Measurements from ENCODE around the gene PRSS56. TPM values are rescaled to one million over a fixed set of nuclear protein-coding genes. Genes with fewer than 3 reads are reported as not detected.

Gene PRSS56
- total and polyA plus RNA-seq, 4 donors: not detected

DNA sequence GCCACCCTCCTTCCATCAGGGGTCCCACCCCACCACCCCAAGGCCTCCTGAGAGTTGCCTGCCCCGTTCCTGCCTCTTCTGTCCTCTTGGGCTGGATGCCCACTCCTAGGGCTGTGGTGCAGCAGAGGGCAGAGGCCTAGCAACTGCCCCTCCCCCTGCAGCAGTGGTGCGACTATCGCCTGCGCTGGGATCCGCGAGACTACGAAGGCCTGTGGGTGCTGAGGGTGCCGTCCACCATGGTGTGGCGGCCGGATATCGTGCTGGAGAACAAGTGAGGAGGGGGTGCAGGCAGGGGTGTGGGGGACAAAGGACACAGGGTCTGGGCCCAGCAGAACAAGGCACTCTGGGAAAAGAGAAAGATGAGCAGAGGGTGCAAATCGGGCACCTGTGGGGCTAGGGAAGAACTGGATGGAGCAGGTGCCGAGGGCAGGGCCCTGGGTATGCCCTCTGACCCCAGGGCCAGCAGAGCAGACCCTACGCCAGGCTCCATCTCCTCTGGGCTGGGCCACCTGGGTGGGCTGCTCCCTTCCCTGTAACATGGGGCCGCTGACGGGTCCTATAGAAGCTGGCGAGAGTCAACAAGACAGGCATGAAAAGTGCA is 20.4 kb downstream of the PRSS56 start:
- H3K27ac ChIP-seq (ENCODE audit: low read depth in 1 of 2, low read length in 2 of 2): no peak overlapping the region
- WGBS, 2 donors: 79 to 82% methylated on average over 17 of the region's 17 CpGs
- ATAC-seq (ENCODE audit: low FRiP score): no peak
- no peaks in the 10 kb centered on the region for H3K4me1 ChIP-seq (ENCODE audit: control insufficient read depth in 1 of 2, insufficient read depth in 2 of 2, low read length in 2 of 2)
- H3K27me3 ChIP-seq (ENCODE audit: control insufficient read depth in 1 of 2, insufficient read depth in 2 of 2, low read length in 1 of 2): no peaks in the 10 kb centered on the region
- no peaks in the 10 kb centered on the region for H3K36me3 ChIP-seq (ENCODE audit: control insufficient read depth in 1 of 2, insufficient read depth in 2 of 2, low read length in 1 of 2)
- H3K4me3 ChIP-seq (ENCODE audit: low read length in 2 of 2): no peak overlapping the region
- intact Hi-C loops (cut with DNase I): no loop called here
- peaks cover 5% of the 10 kb centered on the region for H3K9me3 ChIP-seq (ENCODE audit: control insufficient read depth, low read length)
- peak in 1 of 2 donors; percentile 49 for DNase-seq

DNA sequence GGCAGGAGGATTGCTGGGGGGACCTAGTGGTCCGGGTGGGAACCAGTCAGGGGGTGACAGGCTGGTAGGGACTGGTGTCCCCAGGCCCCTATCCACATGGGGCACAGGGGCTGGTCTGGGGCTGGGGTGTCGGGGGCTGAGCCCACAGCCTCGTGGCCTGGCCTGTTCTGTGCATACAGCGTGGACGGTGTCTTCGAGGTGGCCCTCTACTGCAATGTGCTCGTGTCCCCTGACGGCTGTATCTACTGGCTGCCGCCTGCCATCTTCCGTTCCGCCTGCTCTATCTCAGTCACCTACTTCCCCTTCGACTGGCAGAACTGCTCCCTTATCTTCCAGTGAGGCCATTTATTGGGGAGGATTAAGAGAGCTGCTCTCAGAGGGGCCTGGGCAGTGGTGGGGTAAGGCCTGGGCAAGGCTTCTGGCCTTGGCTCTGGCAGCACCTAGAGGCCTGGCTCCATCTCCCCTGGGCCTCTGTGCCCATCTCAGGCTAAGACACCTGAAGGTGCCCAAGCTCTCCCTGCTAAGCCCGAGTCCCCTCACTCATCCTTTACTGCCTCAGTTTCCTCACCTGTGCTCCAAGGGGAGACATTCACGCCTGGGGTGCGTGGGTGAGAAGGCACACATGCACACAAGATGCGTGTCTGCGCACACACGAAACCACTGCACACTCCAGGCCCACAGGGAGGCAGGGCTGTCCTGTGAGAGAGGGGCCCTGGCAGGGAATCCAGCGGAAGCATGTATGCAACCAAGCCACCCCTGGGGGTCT is 21.2 kb downstream of the PRSS56 start:
- WGBS, 2 donors: 72 to 80% methylated on average over 19 of the region's 19 CpGs
- no peak overlapping the region for H3K27ac ChIP-seq (ENCODE audit: low read depth in 1 of 2, low read length in 2 of 2)
- no peaks in the 10 kb centered on the region for H3K27me3 ChIP-seq (ENCODE audit: control insufficient read depth in 1 of 2, insufficient read depth in 2 of 2, low read length in 1 of 2)
- H3K4me1 ChIP-seq (ENCODE audit: control insufficient read depth in 1 of 2, insufficient read depth in 2 of 2, low read length in 2 of 2): no peaks in the 10 kb centered on the region
- DNase-seq: peak in 1 of 2 donors; percentile 59
- peaks cover 1% of the 10 kb centered on the region for H3K9me3 ChIP-seq (ENCODE audit: control insufficient read depth, low read length)
- H3K4me3 ChIP-seq (ENCODE audit: low read length in 2 of 2): no peak overlapping the region
- H3K36me3 ChIP-seq (ENCODE audit: control insufficient read depth in 1 of 2, insufficient read depth in 2 of 2, low read length in 1 of 2): no peaks in the 10 kb centered on the region
- intact Hi-C loops (cut with DNase I): no loop called here
- no peak for ATAC-seq (ENCODE audit: low FRiP score)

DNA sequence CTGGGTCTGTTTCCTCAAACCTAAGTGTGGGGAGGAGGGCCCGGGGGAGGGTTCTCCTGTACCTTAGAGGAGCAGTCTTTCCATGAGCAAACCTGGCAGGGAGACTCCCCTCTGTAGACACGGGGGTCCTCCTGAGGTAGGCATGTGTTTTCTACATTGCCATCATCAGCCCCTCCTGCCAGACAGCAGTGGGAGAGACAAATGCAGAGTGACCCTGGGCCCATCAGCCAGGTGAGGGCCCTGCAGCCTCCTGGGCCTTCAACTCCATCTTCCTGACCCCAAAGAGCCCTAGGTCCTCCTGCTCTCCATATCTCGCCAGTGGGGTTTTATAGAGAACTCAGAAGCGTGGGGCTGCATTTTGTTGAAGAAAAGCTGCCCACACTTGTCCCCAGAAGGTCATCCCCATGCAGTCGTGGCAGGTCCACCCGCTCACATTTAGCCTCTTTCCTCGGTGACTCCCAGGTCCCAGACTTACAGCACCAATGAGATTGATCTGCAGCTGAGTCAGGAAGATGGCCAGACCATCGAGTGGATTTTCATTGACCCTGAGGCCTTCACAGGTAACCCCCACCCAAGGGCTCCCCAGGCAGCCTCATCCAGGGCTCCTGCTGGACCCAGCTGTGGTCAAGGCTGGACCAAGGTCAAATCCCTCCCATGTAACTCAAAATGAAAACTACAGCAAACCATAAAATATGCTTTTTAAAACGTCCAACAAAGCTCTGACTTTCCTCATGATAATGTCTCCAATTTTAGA is 21.9 kb downstream of the PRSS56 start:
- Histone ChIP-seq H3K27ac (ENCODE audit: low read depth in 1 of 2, low read length in 2 of 2) (no peak overlapping the region), H3K27me3 (ENCODE audit: control insufficient read depth in 1 of 2, insufficient read depth in 2 of 2, low read length in 1 of 2) (no peaks in the 10 kb centered on the region), H3K9me3 (ENCODE audit: control insufficient read depth, low read length) (no peaks in the 10 kb centered on the region), H3K4me3 (ENCODE audit: low read length in 2 of 2) (no peak overlapping the region), H3K36me3 (ENCODE audit: control insufficient read depth in 1 of 2, insufficient read depth in 2 of 2, low read length in 1 of 2) (no peaks in the 10 kb centered on the region), H3K4me1 (ENCODE audit: control insufficient read depth in 1 of 2, insufficient read depth in 2 of 2, low read length in 2 of 2) (no peaks in the 10 kb centered on the region)
- WGBS, 2 donors: 58 to 62% methylated on average over 9 of the region's 9 CpGs
- ATAC-seq (ENCODE audit: low FRiP score) (no peak), DNase-seq (peak in 1 of 2 donors; percentile 37)
- intact Hi-C loops (cut with DNase I): no loop called here

DNA sequence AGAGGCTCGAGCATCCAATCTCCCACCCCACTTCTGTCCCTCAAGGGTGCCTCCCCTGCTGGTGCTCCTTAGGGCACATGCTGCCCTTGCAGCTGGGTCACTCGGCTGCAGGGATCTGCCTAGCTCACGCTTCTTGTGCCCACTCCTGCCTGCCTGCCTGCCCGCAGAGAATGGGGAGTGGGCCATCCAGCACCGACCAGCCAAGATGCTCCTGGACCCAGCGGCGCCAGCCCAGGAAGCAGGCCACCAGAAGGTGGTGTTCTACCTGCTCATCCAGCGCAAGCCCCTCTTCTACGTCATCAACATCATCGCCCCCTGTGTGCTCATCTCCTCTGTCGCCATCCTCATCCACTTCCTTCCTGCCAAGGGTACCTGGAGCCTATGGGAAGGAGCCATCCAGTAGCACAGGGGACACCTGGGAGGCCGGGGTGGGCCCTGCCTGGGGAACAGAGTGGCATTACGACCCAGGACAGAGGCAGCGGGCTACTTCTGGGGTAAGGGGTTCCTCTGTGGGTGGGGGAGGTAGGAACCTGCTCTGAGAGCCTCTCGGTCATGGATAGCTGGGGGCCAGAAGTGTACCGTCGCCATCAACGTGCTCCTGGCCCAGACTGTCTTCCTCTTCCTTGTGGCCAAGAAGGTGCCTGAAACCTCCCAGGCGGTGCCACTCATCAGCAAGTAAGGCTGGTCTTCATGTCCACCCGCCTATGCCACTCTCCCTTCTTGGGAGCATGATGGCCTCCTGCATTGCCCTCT is 22.7 kb downstream of the PRSS56 start:
- Histone ChIP-seq H3K27ac (ENCODE audit: low read depth in 1 of 2, low read length in 2 of 2) (no peak overlapping the region), H3K4me1 (ENCODE audit: control insufficient read depth in 1 of 2, insufficient read depth in 2 of 2, low read length in 2 of 2) (no peaks in the 10 kb centered on the region), H3K9me3 (ENCODE audit: control insufficient read depth, low read length) (no peaks in the 10 kb centered on the region), H3K4me3 (ENCODE audit: low read length in 2 of 2) (no peak overlapping the region), H3K27me3 (ENCODE audit: control insufficient read depth in 1 of 2, insufficient read depth in 2 of 2, low read length in 1 of 2) (no peaks in the 10 kb centered on the region), H3K36me3 (ENCODE audit: control insufficient read depth in 1 of 2, insufficient read depth in 2 of 2, low read length in 1 of 2) (no peaks in the 10 kb centered on the region)
- peak in 1 of 2 donors; percentile 53 for DNase-seq
- intact Hi-C loops (cut with DNase I): no loop called here
- no peak for ATAC-seq (ENCODE audit: low FRiP score)
- 86 to 88% methylated on average over 20 of the region's 20 CpGs for WGBS, 2 donors

DNA sequence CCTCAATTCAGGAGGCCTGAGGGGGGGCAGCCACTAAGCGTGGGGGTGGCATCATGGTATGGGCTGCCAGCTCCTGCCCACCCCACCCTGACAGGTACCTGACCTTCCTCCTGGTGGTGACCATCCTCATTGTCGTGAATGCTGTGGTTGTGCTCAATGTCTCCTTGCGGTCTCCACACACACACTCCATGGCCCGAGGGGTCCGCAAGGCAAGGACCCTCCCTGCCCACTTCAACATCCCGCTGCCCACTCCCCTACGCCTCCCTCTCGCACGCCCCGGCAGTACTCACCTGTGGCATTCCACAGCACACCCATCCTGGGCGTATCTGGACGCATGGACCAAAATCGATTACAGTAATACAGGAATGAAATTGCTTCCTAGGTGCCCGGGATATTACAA is 23.3 kb downstream of the PRSS56 start:
- Histone ChIP-seq H3K27me3 (ENCODE audit: control insufficient read depth in 1 of 2, insufficient read depth in 2 of 2, low read length in 1 of 2) (no peaks in the 10 kb centered on the region), H3K27ac (ENCODE audit: low read depth in 1 of 2, low read length in 2 of 2) (no peak overlapping the region), H3K36me3 (ENCODE audit: control insufficient read depth in 1 of 2, insufficient read depth in 2 of 2, low read length in 1 of 2) (no peaks in the 10 kb centered on the region), H3K4me3 (ENCODE audit: low read length in 2 of 2) (no peak overlapping the region), H3K4me1 (ENCODE audit: control insufficient read depth in 1 of 2, insufficient read depth in 2 of 2, low read length in 2 of 2) (no peaks in the 10 kb centered on the region), H3K9me3 (ENCODE audit: control insufficient read depth, low read length) (no peaks in the 10 kb centered on the region)
- ATAC-seq (ENCODE audit: low FRiP score): no peak
- 88 to 91% methylated on average over 14 of the region's 14 CpGs for WGBS, 2 donors
- intact Hi-C loops (cut with DNase I): no loop called here
- no peak for DNase-seq

DNA sequence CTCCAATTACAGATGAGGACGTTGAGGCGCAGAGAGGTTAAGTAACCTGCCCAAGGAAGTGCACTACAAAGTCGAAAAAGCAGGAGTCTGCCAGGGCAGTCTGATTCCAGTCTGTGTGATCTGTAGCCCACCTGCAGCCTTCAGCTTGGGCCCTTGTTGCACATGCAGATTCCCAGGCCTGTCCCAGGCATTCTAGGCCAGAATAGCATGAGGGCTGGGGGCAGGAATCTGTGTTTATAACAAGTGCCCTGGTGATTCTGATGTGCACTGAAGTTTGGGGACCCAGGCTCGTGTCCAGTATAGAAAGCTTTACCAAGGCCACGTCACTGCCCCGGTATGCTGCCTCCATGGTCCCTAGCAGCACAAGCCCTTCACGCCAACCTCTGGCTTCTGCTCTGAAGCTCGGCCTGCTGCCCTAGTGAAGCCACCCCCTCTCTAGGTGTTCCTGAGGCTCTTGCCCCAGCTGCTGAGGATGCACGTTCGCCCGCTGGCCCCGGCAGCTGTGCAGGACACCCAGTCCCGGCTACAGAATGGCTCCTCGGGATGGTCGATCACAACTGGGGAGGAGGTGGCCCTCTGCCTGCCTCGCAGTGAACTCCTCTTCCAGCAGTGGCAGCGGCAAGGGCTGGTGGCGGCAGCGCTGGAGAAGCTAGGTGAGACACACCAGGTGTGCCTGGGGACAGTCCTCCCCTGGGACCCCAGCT is 23.9 kb downstream of the PRSS56 start:
- ATAC-seq (ENCODE audit: low FRiP score): no peak
- H3K27ac ChIP-seq (ENCODE audit: low read depth in 1 of 2, low read length in 2 of 2): no peak overlapping the region
- no peaks in the 10 kb centered on the region for H3K9me3 ChIP-seq (ENCODE audit: control insufficient read depth, low read length)
- no peaks in the 10 kb centered on the region for H3K4me1 ChIP-seq (ENCODE audit: control insufficient read depth in 1 of 2, insufficient read depth in 2 of 2, low read length in 2 of 2)
- no peaks in the 10 kb centered on the region for H3K36me3 ChIP-seq (ENCODE audit: control insufficient read depth in 1 of 2, insufficient read depth in 2 of 2, low read length in 1 of 2)
- WGBS, 2 donors: 92 to 93% methylated on average over 19 of the region's 19 CpGs
- no peaks in the 10 kb centered on the region for H3K27me3 ChIP-seq (ENCODE audit: control insufficient read depth in 1 of 2, insufficient read depth in 2 of 2, low read length in 1 of 2)
- no peak overlapping the region for H3K4me3 ChIP-seq (ENCODE audit: low read length in 2 of 2)
- peak in 1 of 2 donors; percentile 59 for DNase-seq
- intact Hi-C loops (cut with DNase I): no loop called here

DNA sequence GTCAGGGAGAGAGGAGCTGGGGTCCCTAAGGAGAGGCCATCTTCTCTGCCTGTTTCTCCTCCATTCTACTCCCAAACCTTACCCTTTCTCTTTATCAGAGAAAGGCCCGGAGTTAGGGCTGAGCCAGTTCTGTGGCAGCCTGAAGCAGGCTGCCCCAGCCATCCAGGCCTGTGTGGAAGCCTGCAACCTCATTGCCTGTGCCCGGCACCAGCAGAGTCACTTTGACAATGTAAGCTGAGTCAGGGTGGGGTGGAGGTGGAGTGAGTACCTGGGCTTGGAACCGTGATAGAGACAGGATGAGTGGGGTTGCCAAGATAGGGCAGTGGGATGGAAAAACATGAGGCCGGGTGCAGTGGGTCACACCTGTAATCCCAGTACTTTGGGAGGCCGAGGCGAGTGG is 24.5 kb downstream of the PRSS56 start:
- no peaks in the 10 kb centered on the region for H3K27me3 ChIP-seq (ENCODE audit: control insufficient read depth in 1 of 2, insufficient read depth in 2 of 2, low read length in 1 of 2)

More for the DNA sequence above, 24.5 kb downstream of the PRSS56 start:
- WGBS, 2 donors: 88 to 94% methylated on average over 6 of the region's 6 CpGs
- Histone ChIP-seq H3K4me1 (ENCODE audit: control insufficient read depth in 1 of 2, insufficient read depth in 2 of 2, low read length in 2 of 2) (no peaks in the 10 kb centered on the region), H3K27ac (ENCODE audit: low read depth in 1 of 2, low read length in 2 of 2) (no peak overlapping the region), H3K4me3 (ENCODE audit: low read length in 2 of 2) (no peak overlapping the region), H3K36me3 (ENCODE audit: control insufficient read depth in 1 of 2, insufficient read depth in 2 of 2, low read length in 1 of 2) (no peaks in the 10 kb centered on the region), H3K9me3 (ENCODE audit: control insufficient read depth, low read length) (no peaks in the 10 kb centered on the region)
- DNase-seq: peak in 1 of 2 donors; percentile 25
- ATAC-seq (ENCODE audit: low FRiP score): no peak
- intact Hi-C loops (cut with DNase I): no loop called here
